C4-2B (cell line): ENCODE measurements around the gene FEM1B.

Source experiments
- CTCF ChIP-seq: fragments of 450-650 bp; conservative IDR thresholded peaks from 2 replicates; pipeline ENCODE4 v1.5.1; 2017; ENCODE audit warnings: mild to moderate bottlenecking
- ZFX ChIP-seq: fragments of 450-650 bp; IDR thresholded peaks from 2 replicates; pipeline ENCODE4 v1.6.1; 2017

GRCh38 chr15:68289057-68289456, 11.5 kb downstream of the FEM1B start:
- TF ChIP-seq ZFX (no peak), CTCF (no peak)
